Fibroblast of villous mesenchyme (primary cell): ENCODE results near the gene RICTOR. TPM values are rescaled to one million over a fixed set of nuclear protein-coding genes. Genes with fewer than 3 reads are reported as not detected.

Experiments used
- DNase-seq: peaks from one replicate; pipeline ENCODE4 v3.0.0-alpha.2; 2010; ENCODE audit warnings: low read depth
- H3K4me3 ChIP-seq: 2 replicates; pipeline ENCODE4 v1.5.1; 2011; ENCODE audit warnings: low read depth, mild to moderate bottlenecking, low read length
- CTCF ChIP-seq: IDR thresholded peaks from 2 replicates; pipeline ENCODE4 v1.5.1; 2012; ENCODE audit warnings: low read depth, mild to moderate bottlenecking, low read length; ENCODE audit not compliant: insufficient read depth
- total RNA-seq: library from RNA; depleted of rRNA; stranded (reverse); fragments of >200 nt; gene quantifications from 2 replicates; pipeline ENCODE4 v1.2.3, GENCODE V29; 2012

The RICTOR gene
- total RNA-seq, 1 donor: 50.1 TPM

- H3K4me3 ChIP-seq: no peak overlapping the region
- no peak for DNase-seq
- TF ChIP-seq CTCF: no peak
Measured at GRCh38 chr5:39024005-39024404, 50.2 kb downstream of the RICTOR start.

- no peak for DNase-seq
- TF ChIP-seq CTCF: no peak
- H3K4me3 ChIP-seq: no peak overlapping the region
Measured at GRCh38 chr5:39023121-39023520, 51.1 kb downstream of the RICTOR start.

- DNase-seq: no peak
- no peak overlapping the region for H3K4me3 ChIP-seq
- no peak for TF ChIP-seq CTCF
Measured at GRCh38 chr5:39022151-39022550, 52.0 kb downstream of the RICTOR start.

- no peak for TF ChIP-seq CTCF
- H3K4me3 ChIP-seq: no peak overlapping the region
- DNase-seq: no peak
Measured at GRCh38 chr5:39021413-39021812, 52.8 kb downstream of the RICTOR start.

GRCh38 chr5:39020458-39020857 is 53.7 kb downstream of the RICTOR start:
- H3K4me3 ChIP-seq: no peak overlapping the region
- DNase-seq: peak; percentile 65
- TF ChIP-seq CTCF: no peak

GRCh38 chr5:39019254-39019653 is 54.9 kb downstream of the RICTOR start:
- no peak overlapping the region for H3K4me3 ChIP-seq
- TF ChIP-seq CTCF: no peak
- peak; percentile 24 for DNase-seq

- no peak overlapping the region for H3K4me3 ChIP-seq
- DNase-seq: no peak
- no peak for TF ChIP-seq CTCF
Measured at GRCh38 chr5:39017504-39017903, 56.7 kb downstream of the RICTOR start.
